Endothelial cell of umbilical vein (primary cell): ENCODE measurements around the gene KRTAP10-10.

Source experiments
- CTCF ChIP-seq, 2 donors: IDR thresholded peaks; 1 replicate in 1 of 2; 2 replicates in 1 of 2; pipeline ENCODE4 v1.5.1; 2011; ENCODE audit warnings: low read length in 2 of 2, mild to moderate bottlenecking in 2 of 2, moderate library complexity in 2 of 2, control low read depth in 1 of 2, inconsistent platforms in 1 of 2, low read depth in 1 of 2; ENCODE audit not compliant: insufficient read depth in 1 of 2; ENCODE audit errors: extremely low read depth in 1 of 2
- EZH2 ChIP-seq: IDR thresholded peaks from 2 replicates; pipeline ENCODE4 v1.6.1; 2012; ENCODE audit warnings: borderline replicate concordance, low read depth, mild to moderate bottlenecking, moderate library complexity, low read length, inconsistent platforms; ENCODE audit not compliant: severe bottlenecking
- FOS ChIP-seq: IDR thresholded peaks from 2 replicates; pipeline ENCODE4 v1.6.1; 2011; ENCODE audit warnings: mild to moderate bottlenecking, low read length, moderate library complexity, borderline replicate concordance; ENCODE audit not compliant: insufficient read depth
- GATA2 ChIP-seq: IDR thresholded peaks from 2 replicates; pipeline ENCODE4 v1.7.0; 2011; ENCODE audit warnings: low read depth, mild to moderate bottlenecking, moderate library complexity, mixed read lengths, low read length; ENCODE audit not compliant: insufficient read length, insufficient read depth
- JUN ChIP-seq: IDR thresholded peaks from 2 replicates; pipeline ENCODE4 v1.6.1; 2011; ENCODE audit warnings: borderline replicate concordance, low read depth; ENCODE audit not compliant: insufficient read length, insufficient read depth
- MAX ChIP-seq: IDR thresholded peaks from 2 replicates; pipeline ENCODE4 v1.6.1; 2011; ENCODE audit not compliant: insufficient read depth, insufficient read length
- MYC ChIP-seq: IDR thresholded peaks from one replicate; pipeline ENCODE4 v1.6.1; 2011; ENCODE audit warnings: mild to moderate bottlenecking, low read depth, low read length
- POLR2A ChIP-seq: IDR thresholded peaks from 2 replicates; pipeline ENCODE4 v1.6.1; 2012; ENCODE audit warnings: low read depth, mild to moderate bottlenecking, control low read depth, low read length
- POLR2AphosphoS5 ChIP-seq: IDR thresholded peaks from 2 replicates; pipeline ENCODE4 v1.6.1; 2012; ENCODE audit warnings: low read depth, mild to moderate bottlenecking, control low read depth, low read length, moderate library complexity; ENCODE audit not compliant: insufficient read depth

- TF ChIP-seq POLR2A (no peak), POLR2AphosphoS5 (no peak), CTCF (IDR thresholded peaks at IDR 0.05; ENCODE audit: extremely low read depth in 1 of 2, insufficient read depth in 1 of 2, low read depth in 1 of 2, low read length in 2 of 2) (no peak), EZH2 (no peak), MAX (no peak), JUN (no peak), GATA2 (no peak), FOS (no peak), MYC (no peak)
Measured at GRCh38 chr21:44648557-44649311, 11.6 kb downstream of the KRTAP10-10 start.
